CD4-positive, CD25-positive, alpha-beta regulatory T cell (primary cell): ENCODE results near the gene LRRC4B. TPM values are rescaled to one million over a fixed set of nuclear protein-coding genes. Genes with fewer than 3 reads are reported as not detected.
A peak's percentile ranks its signal among the peaks of the same experiment; 100 is the strongest.

Source experiments
- ATAC-seq, 2 donors: fragments of 150-1000 bp; cut with Tn5 transposase; one replicate each; pipeline ENCODE4 v1.10.0; 2021; ENCODE audit warnings: low read depth in 2 of 2, moderate number of reproducible peaks in 2 of 2, moderate library complexity in 1 of 2
- DNase-seq, 3 donors: peaks; one replicate each; pipeline versions ENCODE4 v3.0.0 to v3.0.0-alpha.2; 2012 to 2022; ENCODE audit warnings: mixed read lengths in 1 of 3
- H3K27ac ChIP-seq: one replicate; pipeline ENCODE4 v1.7.0; 2013; ENCODE audit warnings: mild to moderate bottlenecking, low read length; ENCODE audit not compliant: insufficient read depth, poor library complexity, severe bottlenecking
- H3K27me3 ChIP-seq: one replicate; pipeline ENCODE4 v1.7.0; 2013; ENCODE audit warnings: low read length; ENCODE audit not compliant: control insufficient read depth, insufficient read depth
- H3K36me3 ChIP-seq: one replicate; pipeline ENCODE4 v1.7.0; 2013; ENCODE audit warnings: mild to moderate bottlenecking, low read length, moderate library complexity; ENCODE audit not compliant: control insufficient read depth, insufficient read depth
- H3K4me1 ChIP-seq: 2 replicates; pipeline ENCODE4 v1.7.0; 2013; ENCODE audit warnings: mild to moderate bottlenecking, low read length; ENCODE audit not compliant: insufficient read depth, control insufficient read depth, poor library complexity, severe bottlenecking
- H3K4me3 ChIP-seq: one replicate; pipeline ENCODE4 v1.7.0; 2013; ENCODE audit warnings: low read depth, mild to moderate bottlenecking, low read length, moderate library complexity
- H3K9me3 ChIP-seq, 2 experiments: 1 replicate in 1 of 2; 2 replicates in 1 of 2; pipeline ENCODE4 v1.7.0; 2013; ENCODE audit warnings: low read length in 2 of 2, mild to moderate bottlenecking in 1 of 2, moderate library complexity in 1 of 2; ENCODE audit not compliant: control insufficient read depth in 2 of 2
- H3K27ac Mint-ChIP-seq, 3 donors: one replicate each; pipeline ENCODE4 v1.8.0; 2020 to 2022; ENCODE audit warnings: mild to moderate bottlenecking in 3 of 3, mixed read lengths in 3 of 3, moderate library complexity in 2 of 3
- H3K27me3 Mint-ChIP-seq: one replicate; pipeline ENCODE4 v1.8.0; 2022; ENCODE audit warnings: mild to moderate bottlenecking, mixed read lengths
- H3K36me3 Mint-ChIP-seq: one replicate; pipeline ENCODE4 v1.8.0; 2020; ENCODE audit warnings: mixed read lengths
- H3K4me1 Mint-ChIP-seq, 4 donors: one replicate each; pipeline ENCODE4 v1.8.0; 2020 to 2022; ENCODE audit warnings: mixed read lengths in 4 of 4, mild to moderate bottlenecking in 1 of 4
- H3K4me3 Mint-ChIP-seq, 4 donors: one replicate each; pipeline ENCODE4 v1.8.0; 2020 to 2022; ENCODE audit warnings: mild to moderate bottlenecking in 4 of 4, mixed read lengths in 4 of 4, moderate library complexity in 3 of 4
- H3K9me3 Mint-ChIP-seq, 7 donors: one replicate each; pipeline ENCODE4 v1.8.0; 2020 to 2022; ENCODE audit warnings: mixed read lengths in 7 of 7, mild to moderate bottlenecking in 3 of 7, moderate library complexity in 2 of 7
- polyA plus RNA-seq, 4 donors: library from polyadenylated mRNA; unstranded; fragments of 300-500 nt; fragmentation: Illumina TruSeq; gene quantifications; one replicate each; pipeline ENCODE4 v1.2.3, GENCODE V29; 2021
- total RNA-seq: library from RNA; stranded (reverse); gene quantifications from one replicate; pipeline ENCODE4 v1.2.3, GENCODE V29; 2022

Gene LRRC4B
- total and polyA plus RNA-seq, 5 donors from 2014 or later, result not detected

- H3K9me3 ChIP-seq, result no peaks in the 10 kb centered on the region
- Mint-ChIP-seq H3K27me3 (peaks cover 14% of the 10 kb centered on the region), H3K27ac (peak overlapping the region in 2 of 3 donors; percentile 64 to 80), H3K4me1 (peaks cover 0 to 27% (median 8%) of the 10 kb centered on the region in 4 donors), H3K36me3 (no peaks in the 10 kb centered on the region), H3K9me3 (peaks cover 0 to 2% (median 0%) of the 10 kb centered on the region in 7 donors), H3K4me3 (peak overlapping the region in 3 of 4 donors; percentile 1 to 68 (median 43))
- H3K27ac ChIP-seq, result no peak overlapping the region
- no peak overlapping the region for H3K4me3 ChIP-seq
- H3K4me1 ChIP-seq, result peaks cover 16% of the 10 kb centered on the region
- H3K27me3 ChIP-seq, result no peaks in the 10 kb centered on the region
- ATAC-seq, result no peak
- no peaks in the 10 kb centered on the region for H3K36me3 ChIP-seq
- no peak for DNase-seq
These were observed 55.1 kb downstream of the LRRC4B start for GRCh38 chr19:50512999-50513745.

GRCh38 chr19:50512112-50512998, 55.9 kb downstream of the LRRC4B start:
- Mint-ChIP-seq H3K36me3 (no peaks in the 10 kb centered on the region), H3K27me3 (peaks cover 14% of the 10 kb centered on the region), H3K27ac (peak overlapping the region in 1 of 3 donors; percentile 98), H3K4me3 (peak overlapping the region in 1 of 4 donors; percentile 1), H3K4me1 (peaks cover 0 to 27% (median 8%) of the 10 kb centered on the region in 4 donors), H3K9me3 (peaks cover 0 to 2% (median 0%) of the 10 kb centered on the region in 7 donors)
- H3K27me3 ChIP-seq, result no peaks in the 10 kb centered on the region
- no peak overlapping the region for H3K4me3 ChIP-seq
- H3K36me3 ChIP-seq, result no peaks in the 10 kb centered on the region
- peaks cover 16% of the 10 kb centered on the region for H3K4me1 ChIP-seq
- peak overlapping the region; percentile 94 for H3K27ac ChIP-seq
- DNase-seq (no peak), ATAC-seq (no peak)
- no peaks in the 10 kb centered on the region for H3K9me3 ChIP-seq

GRCh38 chr19:50511069-50511822, 57.0 kb downstream of the LRRC4B start, which contains the start of gene JOSD2:
TSS of gene JOSD2 (minus strand) at chr19:50511191. CDS start at chr19:50510431, 760 bp downstream.
- Histone ChIP-seq H3K4me1 (peaks cover 16% of the 10 kb centered on the region), H3K9me3 (no peaks in the 10 kb centered on the region), H3K36me3 (no peaks in the 10 kb centered on the region), H3K4me3 (peak within 1 kb of the TSS; percentile 73), H3K27ac (peak within 1 kb of the TSS; percentile 94), H3K27me3 (no peaks in the 10 kb centered on the region)
- ATAC-seq, result peak; percentile 94 to 95
- Mint-ChIP-seq H3K27me3 (peaks cover 14% of the 10 kb centered on the region), H3K27ac (peak within 1 kb of the TSS; percentile 98 to 100 (median 99)), H3K36me3 (no peaks in the 10 kb centered on the region), H3K4me3 (peak within 1 kb of the TSS; percentile 31 to 99 (median 93)), H3K9me3 (peaks cover 0 to 2% (median 0%) of the 10 kb centered on the region in 7 donors), H3K4me1 (peaks cover 0 to 27% (median 8%) of the 10 kb centered on the region in 4 donors)
- peak; percentile 94 to 100 (median 97) for DNase-seq

GRCh38 chr19:50510700-50511068, 57.6 kb downstream of the LRRC4B start:
- Mint-ChIP-seq H3K4me1 (peaks cover 0 to 27% (median 8%) of the 10 kb centered on the region in 4 donors), H3K27me3 (peaks cover 8% of the 10 kb centered on the region), H3K4me3 (peak overlapping the region; percentile 31 to 99 (median 93)), H3K36me3 (peaks cover under 1% of the 10 kb centered on the region), H3K27ac (peak overlapping the region; percentile 79 to 99 (median 98)), H3K9me3 (peaks cover 0 to 2% (median 0%) of the 10 kb centered on the region in 7 donors)
- peaks cover 16% of the 10 kb centered on the region for H3K4me1 ChIP-seq
- ATAC-seq (no peak), DNase-seq (no peak)
- no peaks in the 10 kb centered on the region for H3K27me3 ChIP-seq
- H3K27ac ChIP-seq, result peak overlapping the region; percentile 94
- H3K9me3 ChIP-seq, result no peaks in the 10 kb centered on the region
- H3K36me3 ChIP-seq, result no peaks in the 10 kb centered on the region
- peak overlapping the region; percentile 73 for H3K4me3 ChIP-seq

GRCh38 chr19:50510121-50510670, 58.0 kb downstream of the LRRC4B start:
- Mint-ChIP-seq H3K4me3 (peak overlapping the region; percentile 31 to 99 (median 93)), H3K36me3 (peaks cover 3% of the 10 kb centered on the region), H3K4me1 (peaks cover 0 to 27% (median 8%) of the 10 kb centered on the region in 4 donors), H3K27ac (peak overlapping the region; percentile 79 to 99 (median 98)), H3K9me3 (peaks cover 0 to 2% (median 0%) of the 10 kb centered on the region in 7 donors), H3K27me3 (peaks cover 7% of the 10 kb centered on the region)
- DNase-seq, result no peak
- peaks cover 16% of the 10 kb centered on the region for H3K4me1 ChIP-seq
- H3K27ac ChIP-seq, result peak overlapping the region; percentile 94
- no peak for ATAC-seq
- no peaks in the 10 kb centered on the region for H3K36me3 ChIP-seq
- H3K4me3 ChIP-seq, result peak overlapping the region; percentile 73
- no peaks in the 10 kb centered on the region for H3K27me3 ChIP-seq
- no peaks in the 10 kb centered on the region for H3K9me3 ChIP-seq

GRCh38 chr19:50509366-50509765, 58.9 kb downstream of the LRRC4B start:
- Histone ChIP-seq H3K9me3 (no peaks in the 10 kb centered on the region), H3K4me1 (peaks cover 16% of the 10 kb centered on the region), H3K27ac (no peak overlapping the region), H3K4me3 (no peak overlapping the region), H3K36me3 (no peaks in the 10 kb centered on the region), H3K27me3 (no peaks in the 10 kb centered on the region)
- Mint-ChIP-seq H3K27me3 (peaks cover 7% of the 10 kb centered on the region), H3K4me3 (peak overlapping the region in 3 of 4 donors; percentile 32 to 62 (median 46)), H3K4me1 (peaks cover 0 to 27% (median 8%) of the 10 kb centered on the region in 4 donors), H3K9me3 (peaks cover 0 to 1% (median 0%) of the 10 kb centered on the region in 7 donors), H3K36me3 (peaks cover 3% of the 10 kb centered on the region), H3K27ac (peak overlapping the region in 2 of 3 donors; percentile 82 to 83)
- ATAC-seq, result no peak
- DNase-seq, result no peak

- Histone ChIP-seq H3K4me1 (peaks cover 16% of the 10 kb centered on the region), H3K27me3 (no peaks in the 10 kb centered on the region), H3K36me3 (no peaks in the 10 kb centered on the region), H3K27ac (no peak overlapping the region), H3K9me3 (no peaks in the 10 kb centered on the region), H3K4me3 (no peak overlapping the region)
- Mint-ChIP-seq H3K9me3 (peaks cover 0 to 1% (median 0%) of the 10 kb centered on the region in 7 donors), H3K36me3 (peaks cover 3% of the 10 kb centered on the region), H3K27me3 (peaks cover 7% of the 10 kb centered on the region), H3K4me3 (peak overlapping the region; percentile 16 to 84 (median 71)), H3K27ac (peak overlapping the region in 1 of 3 donors; percentile 48), H3K4me1 (peaks cover 0 to 27% (median 8%) of the 10 kb centered on the region in 4 donors)
- ATAC-seq (no peak), DNase-seq (no peak)
These were observed 59.4 kb downstream of the LRRC4B start for GRCh38 chr19:50508843-50509190.
